ENCODE results near the gene CSMD2.

The CSMD2 gene

DNA sequence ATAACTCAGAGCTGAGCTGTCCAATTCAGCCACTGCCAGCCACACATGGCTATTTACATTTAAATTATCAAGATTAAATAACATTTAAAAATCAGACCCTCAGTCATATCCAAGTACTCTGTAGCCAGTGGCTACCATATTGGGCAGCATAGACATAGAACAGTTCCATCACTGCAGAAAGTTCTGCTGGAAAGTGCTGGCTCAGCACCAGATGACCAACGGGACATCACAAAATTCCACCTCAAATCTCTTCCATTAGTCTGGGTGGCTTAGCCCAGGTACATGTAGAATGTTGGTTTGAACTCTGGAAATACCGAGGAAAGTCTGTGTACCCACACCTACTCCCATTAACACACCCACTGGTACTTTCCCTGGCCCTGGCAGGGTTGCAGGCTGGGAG, 563.3 kb downstream of the CSMD2 start:
- Histone ChIP-seq H3K9ac (ENCODE audit: low read depth, low read length, poor library complexity, severe bottlenecking) (no peak overlapping the region), H3K27me3 (ENCODE audit: insufficient read depth, low read length, poor library complexity, severe bottlenecking) (no peaks in the 10 kb centered on the region), H2AFZ (ENCODE audit: low read length) (no peak overlapping the region), H3K9me2 (replicated peaks; ENCODE audit: low read depth, low read length) (no peaks in the 10 kb centered on the region), H3K4me1 (ENCODE audit: insufficient read depth, low read length, poor library complexity, severe bottlenecking) (no peaks in the 10 kb centered on the region), H3K4me2 (ENCODE audit: low read depth, low read length, poor library complexity, severe bottlenecking) (no peak overlapping the region), H3K36me3 (ENCODE audit: insufficient read depth, low read length) (no peaks in the 10 kb centered on the region), H3K4me3 (ENCODE audit: low read length, poor library complexity, severe bottlenecking) (no peak overlapping the region), H4K20me1 (ENCODE audit: insufficient read depth, low read length, poor library complexity, severe bottlenecking) (no peaks in the 10 kb centered on the region), H3F3A (ENCODE audit: low read depth) (no peaks in the 10 kb centered on the region), H3K9me3 (ENCODE audit: insufficient read depth, low read depth, low read length) (no peaks in the 10 kb centered on the region), H3K79me2 (ENCODE audit: insufficient read depth, low read length) (no peaks in the 10 kb centered on the region)
- TF ChIP-seq, protein P1, sequence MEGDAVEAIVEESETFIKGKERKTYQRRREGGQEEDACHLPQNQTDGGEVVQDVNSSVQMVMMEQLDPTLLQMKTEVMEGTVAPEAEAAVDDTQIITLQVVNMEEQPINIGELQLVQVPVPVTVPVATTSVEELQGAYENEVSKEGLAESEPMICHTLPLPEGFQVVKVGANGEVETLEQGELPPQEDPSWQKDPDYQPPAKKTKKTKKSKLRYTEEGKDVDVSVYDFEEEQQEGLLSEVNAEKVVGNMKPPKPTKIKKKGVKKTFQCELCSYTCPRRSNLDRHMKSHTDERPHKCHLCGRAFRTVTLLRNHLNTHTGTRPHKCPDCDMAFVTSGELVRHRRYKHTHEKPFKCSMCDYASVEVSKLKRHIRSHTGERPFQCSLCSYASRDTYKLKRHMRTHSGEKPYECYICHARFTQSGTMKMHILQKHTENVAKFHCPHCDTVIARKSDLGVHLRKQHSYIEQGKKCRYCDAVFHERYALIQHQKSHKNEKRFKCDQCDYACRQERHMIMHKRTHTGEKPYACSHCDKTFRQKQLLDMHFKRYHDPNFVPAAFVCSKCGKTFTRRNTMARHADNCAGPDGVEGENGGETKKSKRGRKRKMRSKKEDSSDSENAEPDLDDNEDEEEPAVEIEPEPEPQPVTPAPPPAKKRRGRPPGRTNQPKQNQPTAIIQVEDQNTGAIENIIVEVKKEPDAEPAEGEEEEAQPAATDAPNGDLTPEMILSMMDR (conservative IDR thresholded peaks at IDR 0.05; ENCODE audit: low read length) = no peak
- TF ChIP-seq EZH2phosphoT487 (IDR thresholded peaks at IDR 0.05; ENCODE audit: borderline replicate concordance) = no peak

DNA sequence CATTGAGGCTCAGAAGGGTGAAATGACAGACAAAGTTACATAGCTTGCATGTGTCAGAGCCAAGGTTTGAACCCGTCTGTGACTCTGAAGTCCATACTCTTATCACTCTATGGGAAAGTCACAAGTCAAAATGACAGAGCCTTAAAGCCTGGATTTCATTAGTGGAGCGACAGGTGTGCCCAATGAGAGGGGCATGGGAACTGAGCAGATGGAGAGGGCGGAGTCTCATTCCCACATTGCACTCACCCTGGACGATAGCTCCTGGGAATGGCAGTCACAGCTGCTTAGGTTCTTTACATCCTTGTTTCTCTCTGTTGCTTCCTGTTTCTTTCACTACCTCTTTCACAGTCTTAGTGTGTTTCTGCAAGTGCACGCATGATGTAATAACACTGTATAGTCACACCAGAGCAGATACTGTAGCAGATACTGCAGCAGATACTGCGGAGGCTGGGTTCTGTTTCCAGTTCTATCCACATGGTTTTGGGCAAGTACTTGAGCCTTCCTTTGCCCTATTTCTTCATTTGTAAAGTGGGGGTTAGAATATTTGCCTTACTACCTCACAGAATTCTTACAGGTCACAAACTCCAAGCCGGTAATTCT, 565.4 kb downstream of the CSMD2 start:
- Histone ChIP-seq H3K79me2 (ENCODE audit: insufficient read depth, low read length) (no peaks in the 10 kb centered on the region), H3K9ac (ENCODE audit: low read depth, low read length, poor library complexity, severe bottlenecking) (no peak overlapping the region), H4K20me1 (ENCODE audit: insufficient read depth, low read length, poor library complexity, severe bottlenecking) (no peaks in the 10 kb centered on the region), H3K9me2 (replicated peaks; ENCODE audit: low read depth, low read length) (no peaks in the 10 kb centered on the region), H3K4me1 (ENCODE audit: insufficient read depth, low read length, poor library complexity, severe bottlenecking) (no peaks in the 10 kb centered on the region), H3K36me3 (ENCODE audit: insufficient read depth, low read length) (no peaks in the 10 kb centered on the region), H3K4me2 (ENCODE audit: low read depth, low read length, poor library complexity, severe bottlenecking) (no peak overlapping the region), H3F3A (ENCODE audit: low read depth) (no peaks in the 10 kb centered on the region), H3K27me3 (ENCODE audit: insufficient read depth, low read length, poor library complexity, severe bottlenecking) (no peaks in the 10 kb centered on the region), H3K9me3 (ENCODE audit: insufficient read depth, low read depth, low read length) (no peaks in the 10 kb centered on the region), H2AFZ (ENCODE audit: low read length) (no peak overlapping the region), H3K4me3 (ENCODE audit: low read length, poor library complexity, severe bottlenecking) (no peak overlapping the region)
- TF ChIP-seq, protein P1 (conservative IDR thresholded peaks at IDR 0.05; ENCODE audit: low read length) = no peak
- TF ChIP-seq EZH2phosphoT487 (IDR thresholded peaks at IDR 0.05; ENCODE audit: borderline replicate concordance) = no peak

DNA sequence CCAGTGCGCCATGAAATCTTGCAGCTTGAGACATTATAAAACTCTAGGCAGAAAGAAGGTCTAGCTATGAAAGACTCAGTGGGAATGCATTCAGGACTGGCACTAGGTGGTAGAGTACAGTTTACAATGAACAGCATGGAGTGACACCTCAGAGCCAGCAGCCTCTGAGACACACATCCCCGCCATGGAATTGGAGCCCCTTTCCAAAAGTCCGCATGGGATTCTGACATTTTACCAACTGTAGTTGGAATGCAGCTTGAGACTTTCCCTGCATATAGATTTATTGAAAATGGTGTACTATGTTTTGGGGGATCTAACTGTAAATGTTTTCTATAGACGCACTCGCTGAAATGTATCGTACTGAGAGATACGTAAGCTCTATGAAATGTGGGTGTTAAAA, 576.3 kb downstream of the CSMD2 start:
- H3K9me2 ChIP-seq (replicated peaks; ENCODE audit: low read depth, low read length) = no peaks in the 10 kb centered on the region
- H3K4me1 ChIP-seq (ENCODE audit: insufficient read depth, low read length, poor library complexity, severe bottlenecking) = no peaks in the 10 kb centered on the region
- TF ChIP-seq, protein P1 (conservative IDR thresholded peaks at IDR 0.05; ENCODE audit: low read length) = no peak
- no peak for TF ChIP-seq EZH2phosphoT487 (IDR thresholded peaks at IDR 0.05; ENCODE audit: borderline replicate concordance)
- H2AFZ ChIP-seq (ENCODE audit: low read length) = no peak overlapping the region
- H3K9me3 ChIP-seq (ENCODE audit: insufficient read depth, low read depth, low read length) = no peaks in the 10 kb centered on the region
- H3K79me2 ChIP-seq (ENCODE audit: insufficient read depth, low read length) = no peaks in the 10 kb centered on the region
- no peak overlapping the region for H3K4me2 ChIP-seq (ENCODE audit: low read depth, low read length, poor library complexity, severe bottlenecking)
- no peak overlapping the region for H3K9ac ChIP-seq (ENCODE audit: low read depth, low read length, poor library complexity, severe bottlenecking)
- H3K4me3 ChIP-seq (ENCODE audit: low read length, poor library complexity, severe bottlenecking) = no peak overlapping the region
- H4K20me1 ChIP-seq (ENCODE audit: insufficient read depth, low read length, poor library complexity, severe bottlenecking) = no peaks in the 10 kb centered on the region
- no peaks in the 10 kb centered on the region for H3K36me3 ChIP-seq (ENCODE audit: insufficient read depth, low read length)
- no peaks in the 10 kb centered on the region for H3F3A ChIP-seq (ENCODE audit: low read depth)
- H3K27me3 ChIP-seq (ENCODE audit: insufficient read depth, low read length, poor library complexity, severe bottlenecking) = no peaks in the 10 kb centered on the region
